CD4-positive, CD25-positive, alpha-beta regulatory T cell (primary cell): Measurements from ENCODE around the gene NR2F2. TPM values are rescaled to one million over a fixed set of nuclear protein-coding genes. Genes with fewer than 3 reads are reported as not detected.

Experiments used
- ATAC-seq, 2 donors: fragments of 150-1000 bp; cut with Tn5 transposase; one replicate each; pipeline ENCODE4 v1.10.0; 2021; ENCODE audit warnings: low read depth in 2 of 2, moderate number of reproducible peaks in 2 of 2, moderate library complexity in 1 of 2
- DNase-seq, 3 donors: peaks; one replicate each; pipeline versions ENCODE4 v3.0.0 to v3.0.0-alpha.2; 2012 to 2022; ENCODE audit warnings: mixed read lengths in 1 of 3
- H3K27ac ChIP-seq: one replicate; pipeline ENCODE4 v1.7.0; 2013; ENCODE audit warnings: mild to moderate bottlenecking, low read length; ENCODE audit not compliant: insufficient read depth, poor library complexity, severe bottlenecking
- H3K27me3 ChIP-seq: one replicate; pipeline ENCODE4 v1.7.0; 2013; ENCODE audit warnings: low read length; ENCODE audit not compliant: control insufficient read depth, insufficient read depth
- H3K36me3 ChIP-seq: one replicate; pipeline ENCODE4 v1.7.0; 2013; ENCODE audit warnings: mild to moderate bottlenecking, low read length, moderate library complexity; ENCODE audit not compliant: control insufficient read depth, insufficient read depth
- H3K4me1 ChIP-seq: 2 replicates; pipeline ENCODE4 v1.7.0; 2013; ENCODE audit warnings: mild to moderate bottlenecking, low read length; ENCODE audit not compliant: insufficient read depth, control insufficient read depth, poor library complexity, severe bottlenecking
- H3K4me3 ChIP-seq: one replicate; pipeline ENCODE4 v1.7.0; 2013; ENCODE audit warnings: low read depth, mild to moderate bottlenecking, low read length, moderate library complexity
- H3K9me3 ChIP-seq, 2 experiments: 1 replicate in 1 of 2; 2 replicates in 1 of 2; pipeline ENCODE4 v1.7.0; 2013; ENCODE audit warnings: low read length in 2 of 2, mild to moderate bottlenecking in 1 of 2, moderate library complexity in 1 of 2; ENCODE audit not compliant: control insufficient read depth in 2 of 2
- H3K27ac Mint-ChIP-seq, 3 donors: one replicate each; pipeline ENCODE4 v1.8.0; 2020 to 2022; ENCODE audit warnings: mild to moderate bottlenecking in 3 of 3, mixed read lengths in 3 of 3, moderate library complexity in 2 of 3
- H3K27me3 Mint-ChIP-seq: one replicate; pipeline ENCODE4 v1.8.0; 2022; ENCODE audit warnings: mild to moderate bottlenecking, mixed read lengths
- H3K36me3 Mint-ChIP-seq: one replicate; pipeline ENCODE4 v1.8.0; 2020; ENCODE audit warnings: mixed read lengths
- H3K4me1 Mint-ChIP-seq, 4 donors: one replicate each; pipeline ENCODE4 v1.8.0; 2020 to 2022; ENCODE audit warnings: mixed read lengths in 4 of 4, mild to moderate bottlenecking in 1 of 4
- H3K4me3 Mint-ChIP-seq, 4 donors: one replicate each; pipeline ENCODE4 v1.8.0; 2020 to 2022; ENCODE audit warnings: mild to moderate bottlenecking in 4 of 4, mixed read lengths in 4 of 4, moderate library complexity in 3 of 4
- H3K9me3 Mint-ChIP-seq, 7 donors: one replicate each; pipeline ENCODE4 v1.8.0; 2020 to 2022; ENCODE audit warnings: mixed read lengths in 7 of 7, mild to moderate bottlenecking in 3 of 7, moderate library complexity in 2 of 7
- polyA plus RNA-seq, 4 donors: library from polyadenylated mRNA; unstranded; fragments of 300-500 nt; fragmentation: Illumina TruSeq; gene quantifications; one replicate each; pipeline ENCODE4 v1.2.3, GENCODE V29; 2021
- total RNA-seq: library from RNA; stranded (reverse); gene quantifications from one replicate; pipeline ENCODE4 v1.2.3, GENCODE V29; 2022

Gene NR2F2
- total and polyA plus RNA-seq, 5 donors from 2014 or later: not detected

DNA sequence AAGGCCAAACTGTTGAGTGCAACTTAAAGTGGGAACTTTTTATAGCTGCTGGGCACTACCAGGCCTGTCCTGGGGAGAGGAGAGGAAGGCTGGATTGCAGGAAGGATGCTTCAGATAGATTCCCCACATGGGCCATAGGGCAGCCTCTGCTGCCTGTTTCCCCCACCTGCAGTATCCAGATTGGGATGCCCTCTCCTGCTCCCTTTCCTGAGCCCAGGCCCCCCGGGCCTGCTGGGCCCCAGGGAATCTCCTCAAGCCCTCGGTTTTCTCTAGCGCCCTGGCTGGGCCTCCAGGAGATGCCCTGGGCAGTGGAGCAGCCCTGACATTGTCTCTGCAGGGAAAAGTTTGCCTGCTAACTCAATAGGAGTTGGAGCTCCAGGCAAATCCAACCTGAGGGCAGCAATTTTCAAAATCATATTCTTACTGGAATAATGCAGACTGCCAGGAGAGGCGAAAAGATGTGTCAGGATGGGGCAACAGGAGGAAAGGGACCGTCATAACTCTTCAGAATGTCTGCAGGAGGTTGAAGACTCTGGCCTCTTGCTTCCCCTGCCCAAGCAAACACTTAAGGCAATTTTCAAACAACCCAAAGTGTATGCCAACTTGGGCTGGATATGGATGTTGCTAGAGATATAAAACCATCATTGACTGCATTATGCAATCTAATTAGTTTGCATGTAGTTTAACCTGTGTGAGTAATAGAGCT lies 4.4 kb downstream of the NR2F2 start:
- H3K9me3 Mint-ChIP-seq: peaks cover 0 to 18% (median 0%) of the 10 kb centered on the region in 7 donors
- DNase-seq (no peak), ATAC-seq (no peak)
- H3K27me3 ChIP-seq: peaks cover 41% of the 10 kb centered on the region
- H3K36me3 ChIP-seq: no peaks in the 10 kb centered on the region
- peaks cover 0 to 23% (median 10%) of the 10 kb centered on the region in 4 donors for H3K4me1 Mint-ChIP-seq
- H3K4me1 ChIP-seq: peaks cover 25% of the 10 kb centered on the region
- no peaks in the 10 kb centered on the region for H3K36me3 Mint-ChIP-seq
- no peak overlapping the region for H3K4me3 ChIP-seq
- peaks cover 0 to 1% of the 10 kb centered on the region in 2 experiments for H3K9me3 ChIP-seq
- peaks cover 86% of the 10 kb centered on the region for H3K27me3 Mint-ChIP-seq
- peak overlapping the region in 2 of 4 donors; percentile 27 to 59 for H3K4me3 Mint-ChIP-seq
- H3K27ac ChIP-seq: no peak overlapping the region
- no peak overlapping the region for H3K27ac Mint-ChIP-seq

DNA sequence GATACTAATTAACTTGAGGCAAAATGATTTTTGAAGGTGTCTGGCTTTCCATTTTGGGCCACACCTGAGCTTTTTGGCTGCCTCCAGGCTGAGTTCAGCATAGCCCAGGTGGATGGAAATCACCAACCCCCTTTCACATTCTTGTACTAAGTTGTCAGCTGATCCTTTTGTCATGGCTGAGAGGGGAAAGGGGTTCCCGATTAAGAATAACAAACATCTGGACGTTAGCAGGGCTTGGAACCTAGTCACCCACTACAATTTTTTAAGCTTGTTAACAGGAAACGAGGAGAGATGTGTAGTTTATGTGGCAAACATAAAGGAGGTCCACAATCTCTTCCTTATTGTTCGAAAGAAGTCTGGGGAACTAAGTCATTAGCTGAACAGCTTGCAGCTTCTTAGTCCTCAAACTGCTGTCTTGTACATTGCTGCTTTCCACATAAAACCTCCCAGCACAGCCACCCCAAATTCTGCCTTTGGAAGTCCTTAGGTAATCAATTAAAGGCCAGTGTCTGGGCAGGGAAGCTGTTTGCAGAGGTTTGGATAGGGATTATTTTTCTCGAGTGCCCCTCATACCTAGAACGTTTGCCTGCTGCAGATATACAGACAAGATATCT lies 5.0 kb downstream of the NR2F2 start:
- no peaks in the 10 kb centered on the region for H3K36me3 ChIP-seq
- H3K4me3 ChIP-seq: no peak overlapping the region
- no peak overlapping the region for H3K27ac Mint-ChIP-seq
- ATAC-seq (no peak), DNase-seq (no peak)
- H3K27ac ChIP-seq: no peak overlapping the region
- H3K27me3 ChIP-seq: peaks cover 44% of the 10 kb centered on the region
- peak overlapping the region in 2 of 4 donors; percentile 27 to 45 for H3K4me3 Mint-ChIP-seq
- no peaks in the 10 kb centered on the region for H3K9me3 ChIP-seq
- H3K36me3 Mint-ChIP-seq: no peaks in the 10 kb centered on the region
- peaks cover 87% of the 10 kb centered on the region for H3K27me3 Mint-ChIP-seq
- peaks cover 0 to 26% (median 14%) of the 10 kb centered on the region in 4 donors for H3K4me1 Mint-ChIP-seq
- H3K4me1 ChIP-seq: peaks cover 22% of the 10 kb centered on the region
- H3K9me3 Mint-ChIP-seq: peaks cover 0 to 20% (median 0%) of the 10 kb centered on the region in 7 donors

DNA sequence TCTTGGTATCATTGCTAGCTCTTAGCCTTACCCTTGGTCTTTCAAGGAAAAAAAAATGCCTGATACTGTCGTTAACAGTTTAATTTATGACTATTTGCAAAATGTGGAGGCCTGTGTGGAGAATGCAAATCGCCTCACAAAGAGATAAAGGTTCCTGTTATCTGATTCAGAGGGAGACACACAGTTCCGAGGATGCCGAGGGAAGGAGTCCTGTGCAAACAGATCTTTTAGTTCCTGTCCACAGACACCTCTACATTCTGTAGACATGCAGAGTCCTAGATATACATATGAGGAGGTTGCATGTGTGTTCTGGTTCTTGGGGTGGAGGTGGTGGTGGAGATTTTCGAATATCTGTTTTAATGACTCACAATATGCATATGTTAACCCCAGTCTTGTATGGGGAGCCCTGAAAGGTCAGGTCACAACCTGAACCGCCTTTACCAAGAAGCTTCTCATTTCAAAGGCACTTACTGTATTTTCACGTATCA lies 5.7 kb downstream of the NR2F2 start:
- H3K4me1 ChIP-seq: peaks cover 18% of the 10 kb centered on the region
- no peaks in the 10 kb centered on the region for H3K36me3 ChIP-seq
- peaks cover 0 to 18% (median 0%) of the 10 kb centered on the region in 7 donors for H3K9me3 Mint-ChIP-seq
- ATAC-seq: no peak
- H3K4me3 ChIP-seq: no peak overlapping the region
- DNase-seq: no peak
- H3K4me1 Mint-ChIP-seq: peaks cover 0 to 27% (median 12%) of the 10 kb centered on the region in 4 donors
- H3K9me3 ChIP-seq: no peaks in the 10 kb centered on the region
- H3K4me3 Mint-ChIP-seq: peak overlapping the region in 1 of 4 donors; percentile 45
- no peak overlapping the region for H3K27ac ChIP-seq
- H3K36me3 Mint-ChIP-seq: no peaks in the 10 kb centered on the region
- peaks cover 89% of the 10 kb centered on the region for H3K27me3 Mint-ChIP-seq
- H3K27ac Mint-ChIP-seq: no peak overlapping the region
- peaks cover 44% of the 10 kb centered on the region for H3K27me3 ChIP-seq

DNA sequence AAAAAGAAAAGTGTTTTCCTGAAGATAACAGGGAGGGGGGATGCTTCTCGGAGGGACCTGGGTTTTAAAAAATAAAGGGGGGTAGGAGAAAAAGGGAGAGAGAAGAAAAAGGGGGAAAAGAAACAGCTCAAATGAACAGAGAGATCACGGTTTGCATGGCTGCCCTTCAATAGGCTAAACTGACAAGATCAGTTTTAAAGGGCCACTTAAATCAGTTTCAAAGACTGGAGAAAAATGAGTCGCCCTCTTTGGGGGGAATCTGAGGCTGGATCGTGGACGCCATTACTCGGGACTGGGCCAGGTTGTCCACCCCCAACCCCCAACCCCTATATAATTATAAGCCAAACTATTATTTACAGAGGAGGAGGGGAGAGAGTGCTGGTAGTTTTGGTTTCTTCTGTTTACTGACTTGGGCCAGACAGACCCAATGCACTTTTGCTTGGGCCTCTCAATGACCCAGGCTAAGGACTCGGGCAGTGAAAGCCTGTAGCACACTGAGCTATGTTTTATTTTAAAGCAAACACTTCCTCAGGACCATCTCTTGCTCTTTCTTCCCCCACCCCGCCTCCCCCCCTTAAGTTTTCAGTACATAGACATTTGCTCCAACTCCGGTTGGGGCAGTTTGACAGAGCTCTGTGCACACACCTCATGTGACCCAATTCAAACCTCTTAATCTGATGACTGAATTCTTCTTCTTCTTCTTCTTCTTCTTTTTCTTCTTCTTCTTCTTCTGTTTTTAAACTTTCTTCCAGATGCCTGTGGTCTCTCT lies 6.3 kb downstream of the NR2F2 start:
- peaks cover 95% of the 10 kb centered on the region for H3K27me3 Mint-ChIP-seq
- Histone ChIP-seq H3K9me3 (no peaks in the 10 kb centered on the region), H3K4me3 (no peak overlapping the region), H3K36me3 (no peaks in the 10 kb centered on the region), H3K4me1 (peaks cover 12% of the 10 kb centered on the region), H3K27ac (no peak overlapping the region), H3K27me3 (peaks cover 44% of the 10 kb centered on the region)
- no peak for DNase-seq
- no peaks in the 10 kb centered on the region for H3K36me3 Mint-ChIP-seq
- H3K4me1 Mint-ChIP-seq: peaks cover 0 to 25% (median 12%) of the 10 kb centered on the region in 4 donors
- ATAC-seq: no peak
- no peak overlapping the region for H3K4me3 Mint-ChIP-seq
- H3K27ac Mint-ChIP-seq: no peak overlapping the region
- peaks cover 0 to 21% (median 0%) of the 10 kb centered on the region in 7 donors for H3K9me3 Mint-ChIP-seq

DNA sequence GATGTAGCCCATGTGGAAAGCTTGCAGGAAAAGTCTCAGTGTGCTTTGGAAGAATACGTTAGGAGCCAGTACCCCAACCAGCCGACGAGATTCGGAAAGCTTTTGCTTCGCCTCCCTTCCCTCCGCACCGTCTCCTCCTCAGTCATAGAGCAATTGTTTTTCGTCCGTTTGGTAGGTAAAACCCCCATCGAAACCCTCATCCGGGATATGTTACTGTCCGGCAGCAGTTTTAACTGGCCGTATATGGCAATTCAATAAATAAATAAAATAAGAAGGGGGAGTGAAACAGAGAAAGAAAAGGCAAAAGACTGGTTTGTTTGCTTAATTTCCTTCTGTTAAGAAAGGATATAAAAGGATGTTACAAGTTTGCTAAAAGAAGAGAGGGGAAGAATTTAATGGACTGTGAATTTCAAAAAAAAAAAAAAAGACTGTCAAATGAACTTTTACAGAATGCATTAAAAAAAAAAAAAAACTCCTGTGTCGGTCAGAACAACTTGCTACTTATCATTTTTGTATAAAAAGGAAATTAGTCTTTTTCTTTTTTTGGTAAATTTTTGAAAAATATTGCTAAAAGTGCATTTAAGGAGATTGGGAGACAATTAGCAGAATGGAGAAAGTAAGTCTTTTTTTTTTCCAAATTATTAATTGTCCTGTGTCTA lies 7.0 kb downstream of the NR2F2 start:
- no peak overlapping the region for H3K27ac ChIP-seq
- H3K36me3 ChIP-seq: no peaks in the 10 kb centered on the region
- DNase-seq: no peak
- H3K4me3 ChIP-seq: no peak overlapping the region
- Mint-ChIP-seq H3K27ac (no peak overlapping the region), H3K9me3 (peaks cover 0 to 21% (median 0%) of the 10 kb centered on the region in 7 donors), H3K4me3 (no peak overlapping the region), H3K36me3 (no peaks in the 10 kb centered on the region), H3K27me3 (peaks cover 99% of the 10 kb centered on the region), H3K4me1 (peaks cover 0 to 24% (median 11%) of the 10 kb centered on the region in 4 donors)
- ATAC-seq: no peak
- H3K4me1 ChIP-seq: peaks cover 12% of the 10 kb centered on the region
- peaks cover 47% of the 10 kb centered on the region for H3K27me3 ChIP-seq
- H3K9me3 ChIP-seq: peaks cover 0 to 3% of the 10 kb centered on the region in 2 experiments

DNA sequence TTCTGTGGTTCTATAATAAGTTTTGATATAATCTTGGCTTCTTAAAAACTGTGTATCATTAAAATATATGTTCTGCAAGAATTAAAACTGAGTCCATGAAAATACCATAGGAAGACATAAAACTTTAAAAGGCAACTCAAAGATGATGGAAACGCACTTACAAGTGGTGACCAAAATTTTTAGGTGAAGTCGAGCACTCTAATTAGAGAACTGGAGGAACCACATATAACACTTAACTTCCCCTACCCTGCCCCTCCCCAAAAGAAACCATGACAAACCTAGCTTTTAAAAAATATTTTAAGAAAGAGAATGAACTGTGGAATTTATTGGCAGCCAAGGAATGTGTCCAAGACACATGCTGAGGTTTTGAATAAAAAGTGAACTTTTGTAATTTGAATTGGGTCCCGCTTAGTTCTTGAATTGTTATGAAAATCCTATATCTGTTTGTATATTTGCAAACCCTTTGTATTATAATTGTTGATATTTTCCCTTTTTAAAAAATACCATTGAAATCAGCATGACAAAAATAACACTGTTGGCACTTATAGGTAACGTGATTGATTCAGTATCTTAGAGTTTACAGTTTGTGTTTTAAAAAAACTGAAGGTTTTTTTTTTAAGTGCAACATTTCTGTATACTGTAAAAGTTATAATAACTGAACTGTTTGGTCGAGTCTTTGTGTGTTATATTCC lies 7.7 kb downstream of the NR2F2 start:
- Histone ChIP-seq H3K4me3 (no peak overlapping the region), H3K27ac (no peak overlapping the region), H3K4me1 (peaks cover 6% of the 10 kb centered on the region), H3K9me3 (peaks cover 0 to 3% of the 10 kb centered on the region in 2 experiments), H3K36me3 (no peaks in the 10 kb centered on the region), H3K27me3 (peaks cover 44% of the 10 kb centered on the region)
- Mint-ChIP-seq H3K27me3 (peaks cover 99% of the 10 kb centered on the region), H3K9me3 (peaks cover 0 to 24% (median 0%) of the 10 kb centered on the region in 7 donors), H3K27ac (no peak overlapping the region), H3K4me3 (no peak overlapping the region), H3K36me3 (no peaks in the 10 kb centered on the region), H3K4me1 (peaks cover 0 to 22% (median 10%) of the 10 kb centered on the region in 4 donors)
- DNase-seq (no peak), ATAC-seq (no peak)
